Activated T-helper 17 cell treated with anti-CD3 and anti-CD28 coated beads, Interleukin-2, amount 50 U/mL, for 72 hours (primary cell): ENCODE results near the gene MIA. TPM values are rescaled to one million over a fixed set of nuclear protein-coding genes. Genes with fewer than 3 reads are reported as not detected.
"Not testable (repeated sequence)": the region's sequence is repeated elsewhere in the genome, so short reads cannot be mapped to it uniquely, and the experiment has no call there.

Experiments
- ATAC-seq: fragments of 150-1000 bp; cut with Tn5 transposase; replicated peaks from 2 replicates; pipeline ENCODE4 v1.10.0; 2021; ENCODE audit warnings: mild to moderate bottlenecking, moderate library complexity
- H3K27ac Mint-ChIP-seq: one replicate; pipeline ENCODE4 v1.8.0; 2022; ENCODE audit warnings: mixed read lengths
- H3K27me3 Mint-ChIP-seq: one replicate; pipeline ENCODE4 v1.8.0; 2022; ENCODE audit warnings: mixed read lengths
- H3K36me3 Mint-ChIP-seq: one replicate; pipeline ENCODE4 v1.8.0; 2022; ENCODE audit warnings: low read depth, mild to moderate bottlenecking, mixed read lengths
- H3K4me1 Mint-ChIP-seq: one replicate; pipeline ENCODE4 v1.8.0; 2022; ENCODE audit warnings: mixed read lengths
- H3K4me3 Mint-ChIP-seq: one replicate; pipeline ENCODE4 v1.8.0; 2022; ENCODE audit warnings: mild to moderate bottlenecking, mixed read lengths
- H3K9me3 Mint-ChIP-seq: one replicate; pipeline ENCODE4 v1.8.0; 2022; ENCODE audit warnings: mixed read lengths
- total RNA-seq, 2 donors: library from RNA; stranded (reverse); gene quantifications; one replicate each; pipeline ENCODE4 v1.2.3, GENCODE V29; 2022

The MIA gene
- total RNA-seq, 2 donors from 2014 or later, result 5.7 TPM; not detected in 1

GRCh38 chr19:40825460-40826095, 50.3 kb downstream of the MIA start:
- not testable (repeated sequence) for ATAC-seq, H3K27ac Mint-ChIP-seq, H3K36me3 Mint-ChIP-seq

DNA sequence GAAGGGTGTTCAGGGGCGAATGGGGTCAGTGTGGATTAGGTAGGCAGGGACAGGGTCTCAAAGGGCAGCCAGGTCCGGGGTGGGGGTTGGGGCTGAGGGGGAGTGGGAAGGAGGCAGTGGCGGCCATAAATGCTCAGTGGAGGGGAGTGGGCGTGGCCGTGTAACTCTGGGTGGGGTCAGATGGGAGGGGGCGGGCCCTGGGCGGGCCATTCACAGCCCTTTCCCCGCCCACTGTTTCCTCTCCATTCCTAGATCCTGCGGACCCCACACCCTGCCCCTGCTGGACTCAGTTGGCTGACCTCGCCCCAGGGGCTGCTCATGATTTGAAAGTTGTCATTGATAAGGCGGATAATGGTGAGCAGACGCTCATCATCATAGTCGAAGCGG, 51.0 kb downstream of the MIA start:
- H3K9me3 Mint-ChIP-seq, H3K4me3 Mint-ChIP-seq, H3K27me3 Mint-ChIP-seq, ATAC-seq, H3K36me3 Mint-ChIP-seq: not testable (repeated sequence)
- H3K27ac Mint-ChIP-seq, result peak overlapping the region; percentile 3
- H3K4me1 Mint-ChIP-seq, result peaks cover 14% of the 10 kb centered on the region

More at GRCh38 chr19:40825460-40826095, 50.3 kb downstream of the MIA start:
- not testable (repeated sequence) for H3K27me3 Mint-ChIP-seq, H3K9me3 Mint-ChIP-seq, H3K4me3 Mint-ChIP-seq
- H3K4me1 Mint-ChIP-seq, result peaks cover 14% of the 10 kb centered on the region

GRCh38 chr19:40826699-40827385, 51.5 kb downstream of the MIA start:
- Mint-ChIP-seq H3K4me3 (peak overlapping the region; percentile 2), H3K4me1 (peaks cover 14% of the 10 kb centered on the region), H3K27ac (peak overlapping the region; percentile 3)
- not testable (repeated sequence) for H3K27me3 Mint-ChIP-seq, H3K9me3 Mint-ChIP-seq, H3K36me3 Mint-ChIP-seq
- peak; percentile 80 for ATAC-seq

Other genes starting within 250 kb of the MIA start
- gene SHKBP1, start 198.6 kb upstream of the MIA start, total RNA-seq, result 100 to 1,000 TPM; 113 to 126 TPM
- 100 to 1,000 TPM; 117 to 331 TPM for gene LTBP4, start 174.2 kb upstream of the MIA start, total RNA-seq
- 10 to 100 TPM; 16.4 to 37.3 TPM for gene NUMBL, start 84.9 kb upstream of the MIA start, total RNA-seq
- 10 to 100 TPM; 31.0 to 54.8 TPM for gene COQ8B, start 58.6 kb upstream of the MIA start, total RNA-seq
- gene ITPKC, start 58.4 kb upstream of the MIA start, total RNA-seq, result 10 to 100 TPM in 1 of 2 donors, 1 to 10 TPM in 1; 7.0 to 14.5 TPM
- 10 to 100 TPM; 13.0 to 16.6 TPM for gene ACTMAP, start 25.0 kb upstream of the MIA start, total RNA-seq
- 100 to 1,000 TPM; 171 to 175 TPM for gene SNRPA, start 24.3 kb upstream of the MIA start, total RNA-seq
- 10 to 100 TPM; 29.0 to 31.3 TPM for gene RAB4B, start 2.7 kb downstream of the MIA start, total RNA-seq
- gene EGLN2, start 23.7 kb downstream of the MIA start, total RNA-seq, result 10 to 100 TPM; 78.1 to 86.8 TPM
- not detected for gene CYP2A6, start 74.9 kb downstream of the MIA start, total RNA-seq
- not detected for gene CYP2A7, start 106.7 kb downstream of the MIA start, total RNA-seq
- gene CYP2B6, start 215.8 kb downstream of the MIA start, total RNA-seq, result not detected